IPS DF 6.9 (cell line): Measurements from ENCODE around the gene HCFC2.

Source experiments
- DNase-seq: peaks from one replicate; pipeline ENCODE4 v3.0.0-alpha.2; 2013; ENCODE audit warnings: low read depth, low spot score
- H3K27ac ChIP-seq: one replicate; pipeline ENCODE4 v1.5.1; 2013; ENCODE audit warnings: low read length, control low read depth
- H3K27me3 ChIP-seq: 2 replicates; pipeline ENCODE4 v1.6.1; 2013; ENCODE audit warnings: mild to moderate bottlenecking, low read length; ENCODE audit not compliant: control insufficient read depth, insufficient read depth
- H3K36me3 ChIP-seq: 2 replicates; pipeline ENCODE4 v1.6.1; 2013; ENCODE audit warnings: low read length; ENCODE audit not compliant: control insufficient read depth, insufficient read depth
- H3K4me1 ChIP-seq: 2 replicates; pipeline ENCODE4 v1.6.1; 2013; ENCODE audit warnings: low read length; ENCODE audit not compliant: control insufficient read depth, insufficient read depth
- H3K4me3 ChIP-seq: 2 replicates; pipeline ENCODE4 v1.5.1; 2013; ENCODE audit warnings: mild to moderate bottlenecking, low read length
- H3K9me3 ChIP-seq: 2 replicates; pipeline ENCODE4 v1.6.1; 2013; ENCODE audit warnings: low read length, inconsistent platforms; ENCODE audit not compliant: control insufficient read depth, insufficient read depth
- WGBS: extraction: QIAGEN DNeasy Blood & Tissue Kit; methylation state at CpG from one replicate; pipeline ENCODE4 v1.1.7; 2013; ENCODE audit warnings: mixed read lengths, missing lambda C conversion rate; ENCODE audit not compliant: insufficient read length, insufficient coverage; 5-methylcytosine and 5-hydroxymethylcytosine counted together

The HCFC2 gene

DNA sequence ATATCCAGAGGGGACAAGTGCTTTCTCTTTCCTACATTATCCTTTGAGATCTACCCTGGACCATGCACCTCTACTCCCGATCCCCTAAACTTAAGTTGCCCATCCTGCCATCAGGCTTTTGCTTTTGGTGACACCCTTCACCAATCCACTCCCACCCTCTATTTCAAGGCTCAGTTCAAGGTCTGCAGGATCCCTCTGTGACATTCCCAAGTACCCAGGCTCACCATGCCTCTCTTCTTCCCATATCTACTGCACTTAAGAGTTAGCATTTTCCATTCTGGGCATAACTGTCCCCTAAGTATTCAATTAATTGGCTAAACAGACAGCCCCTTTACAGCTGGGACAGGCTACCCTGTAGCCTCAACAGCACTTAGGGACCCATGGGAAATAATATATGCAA is 70.6 kb downstream of the HCFC2 start:
- peaks cover 2% of the 10 kb centered on the region; the same call in 1 of the 2 replicates for H3K4me1 ChIP-seq
- no CpG with 5 or more reads among the region's 1 CpG for WGBS

DNA sequence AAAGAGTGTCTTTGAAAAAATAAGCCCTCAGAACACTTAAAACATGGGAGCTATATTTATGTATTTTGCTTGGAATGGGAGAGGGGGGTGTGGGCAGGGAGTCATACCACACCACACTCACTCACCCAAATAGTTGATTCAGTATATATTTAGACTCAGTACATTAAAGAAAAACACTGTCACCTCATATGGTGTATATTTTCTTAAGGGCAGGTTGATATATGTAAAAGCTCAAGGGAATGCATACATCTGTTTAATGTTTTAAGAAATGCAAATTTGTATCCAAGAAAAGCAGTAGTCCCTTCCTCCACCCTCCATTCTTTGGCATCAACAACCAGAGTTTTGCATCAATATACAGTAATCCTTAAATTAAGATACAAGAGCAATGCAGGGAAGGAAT is 72.2 kb downstream of the HCFC2 start:
- no peaks in the 10 kb centered on the region for H3K27me3 ChIP-seq
- peaks cover 2% of the 10 kb centered on the region; the same call in 1 of the 2 replicates for H3K4me1 ChIP-seq
- no peak for DNase-seq
- no peaks in the 10 kb centered on the region for H3K9me3 ChIP-seq
- H3K27ac ChIP-seq: no peak overlapping the region
- no peaks in the 10 kb centered on the region; the same call in 1 of the 2 replicates for H3K36me3 ChIP-seq
- peak overlapping the region; percentile 78; the same call in 1 of the 2 replicates for H3K4me3 ChIP-seq

More for the DNA sequence above, 70.6 kb downstream of the HCFC2 start:
- Histone ChIP-seq H3K4me3 (no peak overlapping the region), H3K27ac (no peak overlapping the region), H3K36me3 (no peaks in the 10 kb centered on the region; the same call in 1 of the 2 replicates), H3K9me3 (no peaks in the 10 kb centered on the region), H3K27me3 (no peaks in the 10 kb centered on the region)
- no peak for DNase-seq

DNA sequence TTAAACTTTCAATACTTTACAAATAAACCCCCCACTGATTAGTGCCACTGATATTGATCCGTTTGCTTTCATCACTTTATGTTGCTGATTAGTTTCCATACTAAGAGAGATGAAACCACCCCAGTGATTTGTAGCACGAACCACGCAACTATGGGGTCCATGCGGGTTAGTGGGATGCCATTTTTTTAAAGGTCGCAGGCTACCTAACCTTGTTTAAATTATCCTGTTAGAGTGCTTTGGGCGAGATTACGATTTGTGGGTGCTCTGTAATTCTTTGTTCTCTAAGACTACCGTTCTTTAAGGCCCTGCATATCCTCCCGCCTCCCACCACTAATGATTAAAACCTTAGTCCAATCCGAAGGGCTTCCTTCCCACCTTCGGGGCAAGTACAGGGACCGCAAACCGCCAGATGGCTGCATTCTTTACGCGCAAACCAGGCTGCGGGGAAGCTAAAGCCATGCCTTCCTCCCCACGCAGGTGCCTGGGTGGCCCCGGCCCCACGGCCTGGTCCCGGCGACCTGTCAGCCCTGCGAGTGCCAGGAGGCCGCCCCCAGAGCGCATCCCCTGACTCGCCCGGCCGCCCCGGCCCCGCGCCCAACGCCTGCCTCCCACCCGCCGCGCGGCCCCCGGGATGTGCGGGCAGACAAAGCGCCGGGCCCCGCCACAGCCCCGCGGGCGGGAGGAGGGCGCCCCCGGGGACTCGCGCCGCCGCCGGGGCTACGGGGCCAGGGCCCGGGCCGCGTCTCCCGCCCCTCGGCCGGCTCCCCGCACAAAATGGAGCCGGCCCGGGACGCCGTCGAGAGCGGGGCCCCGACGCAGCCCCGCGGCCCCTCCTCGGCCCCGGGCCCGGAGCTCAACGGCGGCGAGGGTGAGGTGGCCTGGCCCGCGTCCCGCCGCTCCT is 72.9 kb downstream of the HCFC2 start:
- no peak overlapping the region for H3K27ac ChIP-seq
- H3K9me3 ChIP-seq: no peaks in the 10 kb centered on the region
- H3K27me3 ChIP-seq: no peaks in the 10 kb centered on the region
- peaks cover 2% of the 10 kb centered on the region; the same call in 1 of the 2 replicates for H3K4me1 ChIP-seq
- no peak for DNase-seq
- H3K36me3 ChIP-seq: no peaks in the 10 kb centered on the region; the same call in 1 of the 2 replicates
- peak overlapping the region; percentile 78 for H3K4me3 ChIP-seq
- WGBS: no CpG with 5 or more reads among the region's 78 CpGs

DNA sequence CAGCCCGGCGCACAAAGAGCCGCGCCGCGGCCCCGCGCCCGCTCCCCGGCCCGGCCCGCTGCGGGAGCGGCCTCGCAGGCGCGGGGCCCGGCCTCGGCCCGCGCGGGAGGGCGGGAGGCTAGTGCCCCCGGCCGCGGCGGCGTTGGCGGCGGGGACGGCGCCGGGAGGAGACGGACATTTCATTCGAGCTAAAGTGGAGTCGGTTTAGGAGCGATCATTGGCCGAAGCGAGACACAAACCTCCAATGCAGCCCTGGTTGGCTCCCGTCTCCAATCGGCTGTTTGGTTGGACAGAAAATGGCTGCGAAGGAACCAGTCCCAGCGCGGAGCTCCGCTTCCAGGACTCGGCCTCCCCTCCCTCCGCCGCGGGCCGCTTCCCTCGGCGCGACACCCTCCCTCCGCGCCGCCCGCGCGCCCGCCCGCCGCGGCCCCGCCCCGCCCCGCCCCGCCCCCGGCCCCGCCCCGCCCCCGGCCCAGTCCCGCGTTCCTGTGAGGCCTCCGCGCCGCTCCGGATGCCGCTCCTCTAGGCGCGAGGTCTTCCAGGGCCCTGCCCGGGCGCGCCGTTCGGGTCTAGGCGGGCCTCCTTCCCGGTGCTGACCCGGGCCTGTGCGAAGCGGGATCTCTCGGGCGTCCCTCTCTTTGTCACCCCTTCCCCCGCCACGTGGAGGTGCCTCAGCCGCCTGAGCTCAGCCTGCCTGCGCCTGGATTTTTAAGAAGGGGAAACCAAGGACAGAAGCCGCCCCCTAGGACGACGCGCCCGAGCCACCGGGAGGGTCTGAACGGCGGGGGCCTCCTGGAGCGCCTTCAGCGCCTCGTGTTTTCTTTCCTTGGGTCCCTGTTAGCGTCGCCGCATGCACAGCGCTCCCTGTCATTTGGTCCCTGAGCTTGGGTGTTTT is 73.8 kb downstream of the HCFC2 start, which contains the start of gene NFYB:
TSS of gene NFYB (minus strand) at position 309 of the 895 bp plus-strand sequence. CDS start 2,757 bp downstream, outside the sequence.
- DNase-seq: peak; percentile 85
- H3K27ac ChIP-seq: no peak within 1 kb of the TSS
- H3K27me3 ChIP-seq: no peaks in the 10 kb centered on the region
- no peaks in the 10 kb centered on the region for H3K9me3 ChIP-seq
- no peaks in the 10 kb centered on the region; the same call in 1 of the 2 replicates for H3K36me3 ChIP-seq
- peak within 1 kb of the TSS; percentile 78 for H3K4me3 ChIP-seq
- H3K4me1 ChIP-seq: peaks cover 2% of the 10 kb centered on the region; the same call in 1 of the 2 replicates
- WGBS: no CpG with 5 or more reads among the region's 111 CpGs

DNA sequence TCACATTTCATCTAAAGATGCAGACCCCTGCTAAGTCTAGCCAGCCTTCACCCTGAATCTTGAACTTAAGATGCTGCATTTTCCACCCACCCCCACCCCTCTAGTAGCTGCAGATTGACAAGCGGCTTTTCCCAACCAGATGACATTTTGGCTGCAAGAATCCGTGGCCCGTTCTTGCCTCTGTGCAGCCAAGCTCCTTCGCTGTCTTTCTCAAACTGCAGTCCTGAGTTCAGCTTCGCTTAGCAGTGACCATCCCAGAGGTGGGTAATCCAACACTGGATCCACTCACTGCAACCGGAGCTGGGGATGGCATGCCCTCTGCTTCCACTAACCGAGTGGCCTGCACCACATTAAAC is 74.4 kb downstream of the HCFC2 start:
- no peak overlapping the region for H3K27ac ChIP-seq
- H3K4me3 ChIP-seq: peak overlapping the region; percentile 4; the same call in 1 of the 2 replicates
- WGBS: no CpG with 5 or more reads among the region's 7 CpGs

DNA sequence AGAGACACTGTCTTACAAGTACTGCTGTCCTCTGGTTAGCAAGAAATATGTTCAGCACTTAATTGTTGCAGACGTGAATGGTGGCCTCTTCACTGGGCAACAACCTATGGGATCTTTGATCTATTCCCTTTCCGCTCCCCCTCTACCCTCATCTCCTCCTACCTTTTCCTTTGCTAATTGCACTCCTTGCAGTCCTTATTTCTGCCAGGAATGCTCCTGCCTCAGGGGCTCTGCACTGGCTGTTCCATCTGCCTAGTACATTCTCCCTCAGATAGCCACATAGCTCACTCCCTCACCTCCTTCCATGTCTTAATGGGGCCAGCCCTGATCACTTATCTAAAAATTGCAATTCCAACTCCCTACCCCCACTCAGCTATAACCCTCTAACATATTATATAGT is 78.2 kb downstream of the HCFC2 start:
- Histone ChIP-seq H3K27me3 (no peaks in the 10 kb centered on the region), H3K4me3 (no peak overlapping the region), H3K4me1 (peaks cover 2% of the 10 kb centered on the region; the same call in 1 of the 2 replicates), H3K27ac (no peak overlapping the region), H3K9me3 (no peaks in the 10 kb centered on the region), H3K36me3 (no peaks in the 10 kb centered on the region)
- no CpG with 5 or more reads among the region's 2 CpGs for WGBS
- DNase-seq: no peak

More for the DNA sequence above, 74.4 kb downstream of the HCFC2 start:
- H3K9me3 ChIP-seq: no peaks in the 10 kb centered on the region
- DNase-seq: no peak
- H3K4me1 ChIP-seq: peaks cover 2% of the 10 kb centered on the region; the same call in 1 of the 2 replicates
- no peaks in the 10 kb centered on the region for H3K36me3 ChIP-seq
- H3K27me3 ChIP-seq: no peaks in the 10 kb centered on the region

DNA sequence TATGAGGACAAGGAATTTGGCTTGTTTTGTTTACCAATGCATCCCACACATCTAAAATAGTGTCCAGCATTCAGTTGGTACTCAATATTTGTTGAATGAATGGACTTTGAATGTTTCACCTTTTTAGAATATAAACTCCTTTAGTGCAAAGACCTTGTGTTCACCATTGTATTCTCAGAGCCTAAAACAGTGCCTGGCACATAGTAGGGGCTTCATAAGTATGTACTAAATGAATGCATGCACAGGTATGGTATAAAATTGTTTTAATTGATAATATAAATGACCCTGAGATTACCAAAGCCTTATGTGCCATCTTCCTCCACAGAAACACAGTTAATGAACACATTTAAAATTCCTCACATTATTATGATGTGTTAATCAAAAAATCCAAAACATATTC is 78.7 kb downstream of the HCFC2 start:
- Histone ChIP-seq H3K9me3 (no peaks in the 10 kb centered on the region), H3K36me3 (no peaks in the 10 kb centered on the region), H3K27ac (no peak overlapping the region), H3K27me3 (no peaks in the 10 kb centered on the region), H3K4me1 (peaks cover 2% of the 10 kb centered on the region; the same call in 1 of the 2 replicates), H3K4me3 (no peak overlapping the region)
- no peak for DNase-seq

DNA sequence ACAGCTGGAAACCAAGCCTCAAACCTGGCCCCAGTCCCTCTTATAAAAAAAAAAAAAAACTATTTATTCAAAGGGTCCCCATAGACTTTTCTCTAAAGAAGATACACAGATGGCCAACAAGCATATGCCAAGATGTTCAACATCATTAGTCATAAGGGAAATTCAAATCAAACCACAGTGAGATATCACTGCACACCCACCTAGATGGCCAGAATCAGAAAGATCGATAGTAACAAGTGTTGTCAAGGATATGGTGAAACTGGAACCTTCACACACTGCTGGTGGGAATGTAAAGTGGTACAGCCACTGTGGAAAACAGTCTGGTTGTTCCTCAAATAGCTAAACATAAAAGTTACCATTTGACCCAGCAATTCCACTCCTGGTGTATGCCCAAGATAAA is 79.6 kb downstream of the HCFC2 start:
- Histone ChIP-seq H3K4me3 (no peak overlapping the region), H3K27me3 (no peaks in the 10 kb centered on the region), H3K36me3 (no peaks in the 10 kb centered on the region), H3K27ac (no peak overlapping the region), H3K9me3 (no peaks in the 10 kb centered on the region), H3K4me1 (no peaks in the 10 kb centered on the region; the same call in 1 of the 2 replicates)
- no CpG with 5 or more reads among the region's 1 CpG for WGBS
- no peak for DNase-seq

DNA sequence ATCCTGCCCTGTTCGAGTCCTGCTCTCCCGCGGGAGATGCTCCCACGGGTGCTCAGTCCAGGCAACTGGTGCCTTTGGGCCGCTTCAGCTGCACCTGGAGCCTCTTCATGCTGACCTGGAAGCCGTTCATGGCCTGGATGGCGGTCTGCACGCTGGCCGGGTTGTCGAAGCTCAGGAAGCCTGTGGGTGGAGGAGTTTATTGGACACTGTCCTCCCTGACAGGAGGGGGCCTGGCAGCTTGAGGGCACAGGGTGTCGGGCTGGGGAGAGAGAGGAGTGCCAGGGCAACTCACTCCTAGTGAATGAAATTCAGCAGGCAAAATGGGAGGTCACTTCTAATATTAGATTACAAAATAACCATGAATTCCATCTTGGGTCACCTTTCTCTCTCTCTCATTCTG is 83.0 kb downstream of the HCFC2 start:
- Histone ChIP-seq H3K36me3 (no peaks in the 10 kb centered on the region), H3K4me1 (no peaks in the 10 kb centered on the region), H3K27ac (no peak overlapping the region), H3K27me3 (no peaks in the 10 kb centered on the region), H3K9me3 (no peaks in the 10 kb centered on the region), H3K4me3 (no peak overlapping the region)
- no CpG with 5 or more reads among the region's 11 CpGs for WGBS
- DNase-seq: no peak

DNA sequence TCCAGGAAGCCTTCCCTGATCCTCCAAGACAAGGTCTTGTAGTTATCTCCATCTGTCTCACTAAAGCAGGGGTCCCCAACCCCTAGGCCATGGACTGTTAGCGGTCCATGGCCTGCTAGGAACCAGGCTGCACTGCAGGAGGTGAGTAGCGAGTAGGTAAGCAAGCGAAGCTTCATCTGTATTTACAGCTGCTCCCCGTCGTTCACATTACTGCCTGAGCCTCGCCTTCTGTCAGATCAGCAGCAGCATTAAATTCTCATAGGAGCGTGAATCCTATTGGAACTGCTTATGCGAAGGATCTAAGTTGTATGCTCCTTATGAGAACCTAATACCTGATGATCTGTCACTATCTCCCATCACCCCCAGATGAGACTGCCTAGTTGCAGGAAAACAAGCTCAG is 86.1 kb downstream of the HCFC2 start:
- no CpG with 5 or more reads among the region's 8 CpGs for WGBS
- Histone ChIP-seq H3K36me3 (no peaks in the 10 kb centered on the region), H3K4me3 (no peak overlapping the region), H3K4me1 (no peaks in the 10 kb centered on the region), H3K27me3 (no peaks in the 10 kb centered on the region), H3K27ac (no peak overlapping the region), H3K9me3 (no peaks in the 10 kb centered on the region)
- DNase-seq: no peak
